ENCODE measurements around the gene CACNA1G. TPM values are rescaled to one million over a fixed set of nuclear protein-coding genes. Genes with fewer than 3 reads are reported as not detected.

CACNA1G gene
- total and polyA plus RNA-seq, 9 of the 15 experiments (the other 6 are each of a cell fraction or from before 2014, with no cell fraction given): 0.01 TPM; not detected in 8

DNA sequence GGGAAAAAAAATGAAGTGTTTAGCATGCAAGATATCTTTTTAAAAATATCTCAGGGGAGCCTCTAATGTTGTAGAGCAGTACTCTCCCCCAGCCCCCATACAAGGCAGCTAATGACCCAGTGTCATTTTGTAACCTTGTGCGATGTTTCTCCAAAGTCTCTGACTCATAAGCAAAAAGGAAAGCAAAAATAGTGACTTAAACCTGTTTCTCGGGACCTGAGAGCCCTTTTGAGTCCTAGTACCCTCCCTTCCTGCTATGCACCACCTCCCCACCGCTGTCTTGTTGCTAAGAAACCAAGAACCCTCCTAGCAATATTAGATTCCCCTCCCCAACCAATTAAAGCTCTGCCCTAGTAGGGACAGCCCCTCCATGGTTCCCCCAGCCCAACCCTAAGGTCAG lies 49.5 kb upstream of the CACNA1G start:
- Histone ChIP-seq H3K4me3 (no peak overlapping the region), H3K9me1 (ENCODE audit: control insufficient read depth, insufficient read depth, low read length) (no peaks in the 10 kb centered on the region), H3K27me3 (ENCODE audit: control insufficient read depth in 2 of 2, insufficient read depth in 2 of 2, low read length in 2 of 2) (peaks cover 18 to 43% of the 10 kb centered on the region in 2 experiments; a peak in 4 of 5 replicates), H3K9ac (ENCODE audit: insufficient read depth in 1 of 2, low read depth in 2 of 2, low read length in 2 of 2) (no peak overlapping the region), H3K4me1 (replicated peaks in 1 of 2; ENCODE audit: control insufficient read depth in 2 of 2, insufficient read depth in 2 of 2, low read length in 2 of 2) (peaks cover 0 to 9% of the 10 kb centered on the region in 2 experiments; a peak in 1 of 5 replicates), H3K79me2 (ENCODE audit: control insufficient read depth, insufficient read depth, low read length) (no peaks in the 10 kb centered on the region), H4K20me1 (replicated peaks; ENCODE audit: control insufficient read depth, insufficient read depth, low read length) (no peaks in the 10 kb centered on the region), H3K9me3 (replicated peaks; ENCODE audit: control insufficient read depth, insufficient read depth, low read depth, low read length) (no peaks in the 10 kb centered on the region), H3K4me2 (ENCODE audit: insufficient read depth, low read length) (no peak overlapping the region), H3K36me3 (ENCODE audit: control insufficient read depth, insufficient read depth, low read length) (no peaks in the 10 kb centered on the region), H2AFZ (ENCODE audit: low read depth, low read length) (no peak overlapping the region), H3K27ac (ENCODE audit: extremely low read depth, low read depth, low read length) (no peak overlapping the region)
- in situ Hi-C loops (cut with MboI): no loop called here
- ChIA-PET CTCF (ENCODE audit: low intra/inter-chr PET ratio) (no interaction called here), POLR2A (interaction anchor here (1.3 kb wide), 1 partner anchor 17 kb away, joined by 3 read pairs; no protein-coding TSS in a partner anchor)
- WGBS (ENCODE audit: insufficient coverage, low coverage, missing lambda C conversion rate): 0% methylated on average over 3 of the region's 3 CpGs
- intact Hi-C loops (cut with micrococcal nuclease): no loop called here
- TF ChIP-seq TFE3 (CRISPR knock-in tag; IDR thresholded peaks at IDR 0.05) (no peak), SMAD2 (IDR thresholded peaks at IDR 0.05; ENCODE audit: low read depth, low read length) (no peak), ZFP1 (CRISPR knock-in tag; IDR thresholded peaks at IDR 0.05) (no peak), SAFB2 (IDR thresholded peaks at IDR 0.05; ENCODE audit: borderline replicate concordance, low read depth, low read length, severe bottlenecking) (no peak), ZNF197 (CRISPR knock-in tag; IDR thresholded peaks at IDR 0.05; ENCODE audit: low read depth) (no peak), KLF16 (IDR thresholded peaks at IDR 0.05) (no peak), CBX2 (IDR thresholded peaks at IDR 0.05; ENCODE audit: insufficient read depth, low read length, poor library complexity, severe bottlenecking) (no peak)
- TF ChIP-seq, protein P1, sequence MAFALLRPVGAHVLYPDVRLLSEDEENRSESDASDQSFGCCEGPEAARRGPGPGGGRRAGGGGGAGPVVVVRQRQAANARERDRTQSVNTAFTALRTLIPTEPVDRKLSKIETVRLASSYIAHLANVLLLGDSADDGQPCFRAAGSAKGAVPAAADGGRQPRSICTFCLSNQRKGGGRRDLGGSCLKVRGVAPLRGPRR (CRISPR knock-in tag; IDR thresholded peaks at IDR 0.05): no peak
- no TSS peak for BruUV-seq (replicated peaks)
- FAIRE-seq: no peak
- ATAC-seq: no peak
- DNase-seq (ENCODE audit: extremely low read depth in 1 of 4, low spot score in 3 of 4): no peak
